GM12878 (cell line): ENCODE measurements around the gene ZNF107. TPM values are rescaled to one million over a fixed set of nuclear protein-coding genes. Genes with fewer than 3 reads are reported as not detected.
A peak's percentile ranks its signal among the peaks of the same experiment; 100 is the strongest.

Experiments
- ATAC-seq: fragments of 200-7000 bp; cut with Tn5 transposase; 3 replicates; pipeline ENCODE4 v1.9.1; 2020; ENCODE audit warnings: mild to moderate bottlenecking, moderate library complexity
- BruUV-seq: library from RNA; stranded (reverse); fragments of 400-500 nt; replicated peaks from 2 replicates; lab custom pipeline; 2021; lab: Mats Ljungman, UMichigan
- CTCF ChIA-PET: fragments of 300-600 bp; sonication (Branson Sonifier 250); formaldehyde crosslinking; extraction: SDS; loops from one replicate; lab custom pipeline; 2021; ENCODE audit warnings: inconsistent platforms; lab: Yijun Ruan, JAX
- POLR2A ChIA-PET: fragments of 350-600 bp; formaldehyde crosslinking; extraction: SDS; loops from one replicate; lab custom pipeline; 2021; ENCODE audit warnings: inconsistent platforms; lab: Charles Lee
- RAD21 ChIA-PET: fragments of 300-600 bp; sonication (Branson Sonifier 250); formaldehyde crosslinking; loops from one replicate; lab custom pipeline; 2023; ENCODE audit warnings: antibody characterized with exemption; ENCODE audit not compliant: unreplicated experiment; lab: Charles Lee
- SMC1A ChIA-PET: fragments of 300-600 bp; sonication (Branson Sonifier 250); formaldehyde crosslinking; loops from one replicate; lab custom pipeline; 2023; ENCODE audit not compliant: unreplicated experiment, uncharacterized antibody; lab: Charles Lee
- DNase-seq: peaks from one replicate; pipeline ENCODE4 v3.0.0-alpha.2; 2011; ENCODE audit warnings: low read depth, low spot score
- FAIRE-seq: peaks from 3 replicates; lab custom pipeline; 2011; peaks lifted over from hg19 to GRCh38; lab: Jason Lieb, UNC
- H2AFZ ChIP-seq: 2 replicates; pipeline ENCODE4 v1.6.0; 2011; ENCODE audit warnings: low read depth, low read length, control low read depth; ENCODE audit not compliant: control insufficient read depth
- H3K27ac ChIP-seq: 2 replicates; pipeline ENCODE4 v1.5.1; 2011; ENCODE audit warnings: control low read depth; ENCODE audit not compliant: control insufficient read depth, insufficient read depth
- H3K27me3 ChIP-seq, 2 experiments: replicated peaks in 1 of 2; 2 replicates each; pipeline versions ENCODE4 v1.6.0 to v1.6.1; 2011; ENCODE audit warnings: low read length in 1 of 2; ENCODE audit not compliant: control insufficient read depth in 2 of 2, insufficient read depth in 2 of 2
- H3K36me3 ChIP-seq, 2 experiments: 2 replicates each; pipeline ENCODE4 v1.5.1; 2011; ENCODE audit warnings: low read length in 1 of 2; ENCODE audit not compliant: control insufficient read depth in 2 of 2, insufficient read depth in 2 of 2
- H3K4me1 ChIP-seq: 2 replicates; pipeline ENCODE4 v1.6.1; 2011; ENCODE audit warnings: mild to moderate bottlenecking, low read length, moderate library complexity, mixed read lengths; ENCODE audit not compliant: control insufficient read depth, insufficient read depth
- H3K4me2 ChIP-seq: 2 replicates; pipeline ENCODE4 v1.6.0; 2011; ENCODE audit warnings: control low read depth; ENCODE audit not compliant: control insufficient read depth, insufficient read depth
- H3K4me3 ChIP-seq: fragments of 200-600 bp; sonication (generic); 2 replicates; pipeline ENCODE4 v1.5.1; 2016
- H3K79me2 ChIP-seq: 2 replicates; pipeline ENCODE4 v1.6.0; 2011; ENCODE audit warnings: low read length; ENCODE audit not compliant: control insufficient read depth, insufficient read depth
- H3K9ac ChIP-seq: 2 replicates; pipeline ENCODE4 v1.8.0; 2011; ENCODE audit warnings: low read length, control low read depth, mixed read lengths; ENCODE audit not compliant: control insufficient read depth, insufficient read depth
- H3K9me3 ChIP-seq: replicated peaks from 3 replicates; pipeline ENCODE4 v1.5.1; 2011; ENCODE audit warnings: mild to moderate bottlenecking, low read length; ENCODE audit not compliant: control insufficient read depth, insufficient read depth
- H4K20me1 ChIP-seq: 2 replicates; pipeline ENCODE4 v1.6.0; 2011; ENCODE audit not compliant: control insufficient read depth, insufficient read depth
- LARP7 ChIP-seq: fragments of 450-650 bp; IDR thresholded peaks from 2 replicates; pipeline ENCODE4 v1.6.1; 2017; ENCODE audit warnings: mild to moderate bottlenecking
- POLR2A ChIP-seq: IDR thresholded peaks from 2 replicates; pipeline ENCODE4 v1.6.1; 2011; ENCODE audit warnings: low read depth, mild to moderate bottlenecking, low read length
- POU2F2 ChIP-seq: IDR thresholded peaks from 3 replicates; pipeline ENCODE4 v1.6.1; 2011; ENCODE audit warnings: low read depth, mild to moderate bottlenecking, low read length, borderline replicate concordance
- RAD21 ChIP-seq: IDR thresholded peaks from 2 replicates; pipeline ENCODE4 v1.6.1; 2011; ENCODE audit warnings: mild to moderate bottlenecking, low read depth, low read length, moderate library complexity; ENCODE audit not compliant: insufficient read depth
- SMC3 ChIP-seq: IDR thresholded peaks from 2 replicates; pipeline ENCODE4 v1.6.1; 2011; ENCODE audit warnings: low read length, improper control_type of control experiment, borderline replicate concordance
- SUPT20H ChIP-seq: IDR thresholded peaks from 2 replicates; pipeline ENCODE4 v1.6.1; 2011; ENCODE audit warnings: low read depth, mild to moderate bottlenecking, low read length, moderate library complexity, borderline replicate concordance; ENCODE audit not compliant: control insufficient read depth
- WGBS: methylation state at CpG from one replicate; pipeline ENCODE4 v1.1.6; 2016; ENCODE audit warnings: low lambda C conversion rate; ENCODE audit not compliant: insufficient replicate concordance, insufficient coverage; ENCODE audit errors: missing lambda C conversion rate; 5-methylcytosine and 5-hydroxymethylcytosine counted together
- in situ Hi-C: fragments of 300-500 bp; cut with MboI; formaldehyde crosslinking; loops from 9 replicates; pipeline ENCODE4 v1.14.3; 2018; ENCODE audit warnings: mixed read lengths
- intact Hi-C: fragments of 100-400 bp; cut with micrococcal nuclease; formaldehyde crosslinking; loops from one replicate; pipeline ENCODE4 v1.14.2; 2022; ENCODE audit not compliant: unreplicated experiment
- polyA plus RNA-seq, 11 experiments: library from polyadenylated mRNA; depleted of rRNA in 4 of 11; unstranded in 6 of 11; stranded (reverse) in 5 of 11; fragments of >200 nt; fragmentation: Nextera tagmentation in 4 of 11; fragmentation: Illumina TruSeq in 1 of 11; extraction: Ambion mirVana in 4 of 11; extraction: Trizol in 1 of 11; gene quantifications; 1 replicate in 1 of 11; 2 replicates in 10 of 11; pipeline versions ENCODE4 v1.2.1 to v1.2.3, GENCODE V29; 2011 to 2016; ENCODE audit warnings: inconsistent platforms in 2 of 11, missing spikeins in 2 of 11, low read depth in 1 of 11
- total RNA-seq, 4 experiments: library from RNA; depleted of rRNA in 3 of 4; stranded (reverse); fragments of >200 nt in 3 of 4; fragmentation: Illumina TruSeq in 1 of 4; extraction: Trizol in 1 of 4; gene quantifications; 2 replicates each; pipeline versions ENCODE4 v1.2.1 to v1.2.3, GENCODE V29; 2013 to 2021
- TF ChIP-seq, protein P1 (sequence below), 3 experiments: IDR thresholded peaks in 2 of 3; conservative IDR thresholded peaks in 1 of 3; 2 replicates each; pipeline ENCODE4 v1.5.1; 2011; ENCODE audit warnings: low read depth in 3 of 3, low read length in 3 of 3, mild to moderate bottlenecking in 3 of 3, control low read depth in 2 of 3, moderate library complexity in 2 of 3, inconsistent platforms in 1 of 3, mixed read lengths in 1 of 3; ENCODE audit not compliant: control insufficient read depth in 2 of 3, insufficient read depth in 1 of 3; ENCODE audit errors: extremely low read depth in 1 of 3

Gene ZNF107
- total and polyA plus RNA-seq, 10 of the 15 experiments (the other 5 are each of a cell fraction or from before 2014, with no cell fraction given), result 3.2 to 23.3 (median 13.7) TPM

DNA sequence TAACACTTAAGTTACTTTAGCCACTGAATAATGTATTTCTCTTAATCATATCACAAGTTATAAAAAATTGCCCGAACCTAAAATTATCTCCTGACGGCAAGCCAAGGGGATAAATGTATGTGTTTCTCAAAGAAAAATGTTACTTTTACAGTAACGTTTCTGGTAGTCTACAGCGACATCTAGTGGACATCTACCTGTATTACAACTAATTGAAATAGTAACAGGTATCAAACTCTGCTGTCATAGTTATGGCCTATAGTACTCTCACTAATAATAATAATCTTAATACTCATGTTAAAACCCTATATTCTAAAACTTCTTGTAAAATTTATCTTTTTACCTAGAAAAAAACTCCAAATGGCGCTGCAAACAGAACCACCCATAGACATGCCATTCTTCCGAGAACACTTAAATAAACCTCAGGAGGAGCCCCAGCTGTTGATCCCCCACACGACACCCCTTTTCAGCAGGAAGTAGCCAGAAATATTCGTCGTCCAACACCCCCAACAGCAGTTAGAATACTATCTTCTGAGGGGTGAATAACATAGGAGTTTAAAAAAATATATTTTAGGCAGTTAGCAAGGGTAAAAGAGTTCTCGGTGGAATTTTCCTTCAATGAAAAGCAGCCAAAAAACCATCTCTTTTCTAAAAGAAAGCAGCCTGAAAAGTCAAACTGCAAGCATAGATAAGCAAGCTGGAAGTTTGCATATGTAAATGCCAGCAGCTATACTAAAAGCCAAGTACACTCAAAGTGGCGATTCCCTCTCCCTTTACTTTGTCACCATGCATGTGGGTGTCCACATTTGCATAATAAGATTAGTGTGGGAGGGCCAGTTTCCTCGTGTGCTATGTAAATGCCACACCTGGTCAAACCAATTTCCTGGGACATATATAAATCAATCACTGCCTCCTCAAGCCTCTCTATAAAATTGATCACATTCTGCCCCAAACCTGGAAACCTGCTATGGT, 40.5 kb upstream of the ZNF107 start:
- RAD21 ChIA-PET, result interaction anchor here (0.9 kb wide), 1 partner anchor 305 kb away, joined by 4 read pairs; no protein-coding TSS in a partner anchor
- Histone ChIP-seq H3K9me3 (no peaks in the 10 kb centered on the region; the same call in 2 of the 3 replicates), H3K4me1 (no peaks in the 10 kb centered on the region), H3K9ac (no peak overlapping the region), H3K79me2 (no peaks in the 10 kb centered on the region), H2AFZ (no peak overlapping the region), H3K27me3 (no peaks in the 10 kb centered on the region), H3K27ac (no peak overlapping the region), H3K4me2 (no peak overlapping the region), H3K36me3 (no peaks in the 10 kb centered on the region), H4K20me1 (no peaks in the 10 kb centered on the region), H3K4me3 (no peak overlapping the region)
- in situ Hi-C loops, result no loop called here
- ATAC-seq (peak; percentile 43), DNase-seq (no peak), FAIRE-seq (no peak)
- CTCF ChIA-PET, result interaction anchor here (0.7 to 2.3 kb wide), 8 partner anchors 10 to 378 kb away, joined by 3 to 8 read pairs (median 3); partner anchors contain the start of gene ZNF680
- intact Hi-C loops, result no loop called here
- BruUV-seq, result no TSS peak
- SMC1A ChIA-PET, result interaction anchor here (0.9 kb wide), 1 partner anchor 305 kb away, joined by 3 read pairs; no protein-coding TSS in a partner anchor
- 15% methylated on average over 12 of the region's 12 CpGs for WGBS
- POLR2A ChIA-PET, result no interaction called here
- no peak for TF ChIP-seq POLR2A
- TF ChIP-seq SUPT20H, result no peak
- peak; percentile 94; the same call in 2 of the 3 replicates for TF ChIP-seq POU2F2
- TF ChIP-seq, protein P1, sequence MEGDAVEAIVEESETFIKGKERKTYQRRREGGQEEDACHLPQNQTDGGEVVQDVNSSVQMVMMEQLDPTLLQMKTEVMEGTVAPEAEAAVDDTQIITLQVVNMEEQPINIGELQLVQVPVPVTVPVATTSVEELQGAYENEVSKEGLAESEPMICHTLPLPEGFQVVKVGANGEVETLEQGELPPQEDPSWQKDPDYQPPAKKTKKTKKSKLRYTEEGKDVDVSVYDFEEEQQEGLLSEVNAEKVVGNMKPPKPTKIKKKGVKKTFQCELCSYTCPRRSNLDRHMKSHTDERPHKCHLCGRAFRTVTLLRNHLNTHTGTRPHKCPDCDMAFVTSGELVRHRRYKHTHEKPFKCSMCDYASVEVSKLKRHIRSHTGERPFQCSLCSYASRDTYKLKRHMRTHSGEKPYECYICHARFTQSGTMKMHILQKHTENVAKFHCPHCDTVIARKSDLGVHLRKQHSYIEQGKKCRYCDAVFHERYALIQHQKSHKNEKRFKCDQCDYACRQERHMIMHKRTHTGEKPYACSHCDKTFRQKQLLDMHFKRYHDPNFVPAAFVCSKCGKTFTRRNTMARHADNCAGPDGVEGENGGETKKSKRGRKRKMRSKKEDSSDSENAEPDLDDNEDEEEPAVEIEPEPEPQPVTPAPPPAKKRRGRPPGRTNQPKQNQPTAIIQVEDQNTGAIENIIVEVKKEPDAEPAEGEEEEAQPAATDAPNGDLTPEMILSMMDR (IDR thresholded peaks at IDR 0.05 in 2 of 3, conservative IDR thresholded peaks at IDR 0.05 in 1 of 3; ENCODE audit: control insufficient read depth in 2 of 3, extremely low read depth in 1 of 3, insufficient read depth in 1 of 3, low read depth in 3 of 3, low read length in 3 of 3), result peak; percentile 39 to 62 (median 47); a peak in 4 of 6 replicates
- peak; percentile 62 for TF ChIP-seq RAD21
- TF ChIP-seq LARP7, result no peak
- TF ChIP-seq SMC3, result peak; percentile 57; the same call in 1 of the 2 replicates
